B cell (primary cell): ENCODE data around the gene PLEKHO1. TPM values are rescaled to one million over a fixed set of nuclear protein-coding genes. Genes with fewer than 3 reads are reported as not detected.
"Not testable (repeated sequence)": the region's sequence is repeated elsewhere in the genome, so short reads cannot be mapped to it uniquely, and the experiment has no call there.

Source experiments
- ATAC-seq: fragments of 200-7000 bp; cut with Tn5 transposase; one replicate; pipeline ENCODE4 v1.10.0; 2021; ENCODE audit warnings: low read depth, mild to moderate bottlenecking, moderate number of reproducible peaks, moderate library complexity
- CTCF ChIA-PET: fragments of 350-600 bp; sonication (Branson Sonifier 250); formaldehyde crosslinking; loops from one replicate; lab custom pipeline; 2021; ENCODE audit warnings: antibody characterized with exemption, inconsistent platforms; lab: Charles Lee
- POLR2A ChIA-PET: fragments of 350-600 bp; sonication (Branson Sonifier 250); formaldehyde crosslinking; loops from one replicate; lab custom pipeline; 2021; ENCODE audit warnings: antibody characterized with exemption; lab: Charles Lee
- DNase-seq: peaks from one replicate; pipeline ENCODE4 v3.0.0; 2013
- H2AFZ ChIP-seq: 2 replicates; pipeline ENCODE4 v1.6.1; 2012; ENCODE audit warnings: mild to moderate bottlenecking, low read depth, low read length; ENCODE audit not compliant: insufficient read depth, poor library complexity, severe bottlenecking
- H3K27ac ChIP-seq, 2 donors: 1 replicate in 1 of 2; 2 replicates in 1 of 2; pipeline ENCODE4 v1.5.1; 2012 to 2013; ENCODE audit warnings: low read length in 2 of 2, mild to moderate bottlenecking in 2 of 2, moderate library complexity in 1 of 2
- H3K27me3 ChIP-seq, 4 experiments: fragments of 200-600 bp in 1 of 4; sonication (generic) in 1 of 4; replicated peaks in 1 of 4; 1 replicate in 2 of 4; 2 replicates in 2 of 4; pipeline versions ENCODE4 v1.6.1 to v1.7.0; 2013 to 2016; ENCODE audit warnings: low read length in 3 of 4, mild to moderate bottlenecking in 2 of 4, mixed read lengths in 1 of 4, moderate library complexity in 1 of 4; ENCODE audit not compliant: insufficient read depth in 4 of 4, control insufficient read depth in 3 of 4; ENCODE audit errors: control extremely low read depth in 1 of 4
- H3K36me3 ChIP-seq, 2 experiments: replicated peaks in 1 of 2; 1 replicate in 1 of 2; 2 replicates in 1 of 2; pipeline versions ENCODE4 v1.6.1 to v1.7.1; 2013; ENCODE audit warnings: low read length in 1 of 2; ENCODE audit not compliant: insufficient read depth in 2 of 2, control insufficient read depth in 1 of 2; ENCODE audit errors: control extremely low read depth in 1 of 2, extremely low read depth in 1 of 2
- H3K4me1 ChIP-seq, 2 donors: fragments of 200-600 bp in 1 of 2; sonication (generic) in 1 of 2; 1 replicate in 1 of 2; 2 replicates in 1 of 2; pipeline versions ENCODE4 v1.5.1 to v1.6.1; 2013 to 2017; ENCODE audit warnings: low read length in 2 of 2; ENCODE audit not compliant: control insufficient read depth in 2 of 2, insufficient read depth in 2 of 2
- H3K4me2 ChIP-seq: replicated peaks from 2 replicates; pipeline ENCODE3; 2012; ENCODE audit warnings: mild to moderate bottlenecking, low read depth, low read length; ENCODE audit not compliant: poor library complexity, severe bottlenecking
- H3K4me3 ChIP-seq, 5 experiments: fragments of 200-600 bp in 1 of 5; sonication (generic) in 1 of 5; 1 replicate in 3 of 5; 2 replicates in 2 of 5; pipeline versions ENCODE4 v1.5.1 to v1.7.0; 2011 to 2016; ENCODE audit warnings: low read length in 4 of 5, mild to moderate bottlenecking in 4 of 5, low read depth in 2 of 5, control low read depth in 1 of 5, moderate library complexity in 1 of 5; ENCODE audit not compliant: insufficient read depth in 1 of 5; ENCODE audit errors: control extremely low read depth in 1 of 5, extremely low read depth in 1 of 5
- H3K79me2 ChIP-seq: fragments of 200-600 bp; sonication (generic); one replicate; pipeline ENCODE4 v1.6.0; 2016; ENCODE audit warnings: low read length; ENCODE audit not compliant: control insufficient read depth, insufficient read depth
- H3K9ac ChIP-seq: fragments of 200-600 bp; sonication (generic); 2 replicates; pipeline ENCODE4 v1.6.1; 2017; ENCODE audit warnings: mild to moderate bottlenecking, low read length, moderate library complexity
- H3K9me3 ChIP-seq, 3 donors: one replicate each; pipeline versions ENCODE4 v1.6.1 to v1.7.1; 2013; ENCODE audit warnings: low read length in 2 of 3; ENCODE audit not compliant: control insufficient read depth in 2 of 3, insufficient read depth in 1 of 3; ENCODE audit errors: control extremely low read depth in 1 of 3
- H4K20me1 ChIP-seq: 2 replicates; pipeline ENCODE4 v1.6.0; 2012; ENCODE audit warnings: mild to moderate bottlenecking, low read length; ENCODE audit not compliant: insufficient read depth, control insufficient read depth, poor library complexity, severe bottlenecking
- H3K27ac Mint-ChIP-seq: one replicate; pipeline ENCODE4 v1.8.0; 2021; ENCODE audit warnings: mixed read lengths
- H3K27me3 Mint-ChIP-seq: one replicate; pipeline ENCODE4 v1.8.0; 2021; ENCODE audit warnings: mixed read lengths
- H3K4me1 Mint-ChIP-seq: one replicate; pipeline ENCODE4 v1.8.0; 2021; ENCODE audit warnings: mixed read lengths
- H3K4me3 Mint-ChIP-seq: one replicate; pipeline ENCODE4 v1.8.0; 2021; ENCODE audit warnings: mixed read lengths
- H3K9me3 Mint-ChIP-seq: one replicate; pipeline ENCODE4 v1.8.0; 2022; ENCODE audit warnings: mixed read lengths; ENCODE audit not compliant: insufficient read depth
- EZH2 ChIP-seq: IDR thresholded peaks from 2 replicates; pipeline ENCODE4 v1.6.1; 2012; ENCODE audit warnings: borderline replicate concordance, low read depth, mild to moderate bottlenecking, moderate library complexity, low read length; ENCODE audit not compliant: insufficient read depth, poor library complexity, severe bottlenecking
- WGBS: methylation state at CpG from one replicate; pipeline ENCODE4 v1.1.5; 2013; ENCODE audit warnings: missing lambda C conversion rate; ENCODE audit not compliant: insufficient coverage; 5-methylcytosine and 5-hydroxymethylcytosine counted together
- intact Hi-C: fragments of 100-400 bp; cut with micrococcal nuclease; formaldehyde crosslinking; loops from one replicate; pipeline ENCODE4 v1.10.0; 2022
- polyA plus RNA-seq: library from polyadenylated mRNA; depleted of rRNA; stranded (reverse); fragments of >200 nt; gene quantifications from 2 replicates; pipeline ENCODE4 v1.2.3, GENCODE V29; 2012
- total RNA-seq, 2 donors: library from RNA; stranded (reverse); fragments of 120-200 nt in 1 of 2; gene quantifications; 1 replicate in 1 of 2; 2 replicates in 1 of 2; pipeline versions ENCODE4 v1.2.3 to v1.2.4, GENCODE V29; 2013 to 2022
- TF ChIP-seq, protein P1 (sequence below): fragments of 200-600 bp; IDR thresholded peaks from one replicate; pipeline ENCODE4 v1.8.0; 2022; ENCODE audit warnings: antibody characterized with exemption, mild to moderate bottlenecking

Gene PLEKHO1
- total and polyA plus RNA-seq, 2 donors (not counting 1 experiment from before 2014, with no cell fraction given) = 129 to 186 TPM

DNA sequence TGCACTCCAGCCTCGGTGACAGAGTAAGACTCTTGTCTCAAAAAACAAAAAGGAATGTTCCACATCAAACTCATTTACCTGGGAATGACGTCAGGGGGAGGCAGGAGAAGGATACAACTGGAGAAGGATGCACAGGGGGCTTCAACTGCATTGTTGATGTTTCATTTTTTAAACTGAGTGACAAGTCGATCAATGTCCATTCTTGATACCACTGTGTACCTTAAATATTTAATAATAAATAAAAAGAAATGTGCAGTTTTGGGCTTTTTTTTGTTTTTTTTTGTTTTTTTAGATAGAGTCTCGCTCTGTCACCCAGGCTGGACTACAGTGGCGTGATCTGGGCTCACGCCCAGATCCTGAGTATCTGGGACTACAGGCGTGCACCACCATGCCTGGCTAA lies 35.8 kb downstream of the PLEKHO1 start:
- ChIA-PET POLR2A (no interaction called here), CTCF (interaction anchor here (1.0 to 9.6 kb wide), 7 partner anchors 16 to 225 kb away, joined by 3 to 263 read pairs (median 52); partner anchors contain the start of gene VPS45)
- 97% methylated on average over 4 of the region's 7 CpGs for whole genome bisulfite sequencing
- Mint-ChIP-seq H3K9me3 (no peaks in the 10 kb centered on the region), H3K4me3 (no peak overlapping the region), H3K27me3 (no peaks in the 10 kb centered on the region), H3K27ac (no peak overlapping the region), H3K4me1 (peaks cover 16% of the 10 kb centered on the region)
- TF ChIP-seq, protein P1, sequence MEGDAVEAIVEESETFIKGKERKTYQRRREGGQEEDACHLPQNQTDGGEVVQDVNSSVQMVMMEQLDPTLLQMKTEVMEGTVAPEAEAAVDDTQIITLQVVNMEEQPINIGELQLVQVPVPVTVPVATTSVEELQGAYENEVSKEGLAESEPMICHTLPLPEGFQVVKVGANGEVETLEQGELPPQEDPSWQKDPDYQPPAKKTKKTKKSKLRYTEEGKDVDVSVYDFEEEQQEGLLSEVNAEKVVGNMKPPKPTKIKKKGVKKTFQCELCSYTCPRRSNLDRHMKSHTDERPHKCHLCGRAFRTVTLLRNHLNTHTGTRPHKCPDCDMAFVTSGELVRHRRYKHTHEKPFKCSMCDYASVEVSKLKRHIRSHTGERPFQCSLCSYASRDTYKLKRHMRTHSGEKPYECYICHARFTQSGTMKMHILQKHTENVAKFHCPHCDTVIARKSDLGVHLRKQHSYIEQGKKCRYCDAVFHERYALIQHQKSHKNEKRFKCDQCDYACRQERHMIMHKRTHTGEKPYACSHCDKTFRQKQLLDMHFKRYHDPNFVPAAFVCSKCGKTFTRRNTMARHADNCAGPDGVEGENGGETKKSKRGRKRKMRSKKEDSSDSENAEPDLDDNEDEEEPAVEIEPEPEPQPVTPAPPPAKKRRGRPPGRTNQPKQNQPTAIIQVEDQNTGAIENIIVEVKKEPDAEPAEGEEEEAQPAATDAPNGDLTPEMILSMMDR = no peak
- no peak for TF ChIP-seq EZH2
- no peak overlapping the region for H3K4me3 ChIP-seq
- no peaks in the 10 kb centered on the region for H3K36me3 ChIP-seq
- intact Hi-C loops = no loop called here
- no peak overlapping the region for H2AFZ ChIP-seq
- H4K20me1 ChIP-seq = no peaks in the 10 kb centered on the region
- no peak for DNase-seq
- no peak overlapping the region for H3K4me2 ChIP-seq
- H3K79me2 ChIP-seq = no peaks in the 10 kb centered on the region
- peaks cover 4 to 16% of the 10 kb centered on the region in 2 donors for H3K4me1 ChIP-seq
- no peak for ATAC-seq
- H3K9me3 ChIP-seq = no peaks in the 10 kb centered on the region
- H3K9ac ChIP-seq = no peak overlapping the region
- H3K27me3 ChIP-seq = no peaks in the 10 kb centered on the region
- H3K27ac ChIP-seq = no peak overlapping the region

DNA sequence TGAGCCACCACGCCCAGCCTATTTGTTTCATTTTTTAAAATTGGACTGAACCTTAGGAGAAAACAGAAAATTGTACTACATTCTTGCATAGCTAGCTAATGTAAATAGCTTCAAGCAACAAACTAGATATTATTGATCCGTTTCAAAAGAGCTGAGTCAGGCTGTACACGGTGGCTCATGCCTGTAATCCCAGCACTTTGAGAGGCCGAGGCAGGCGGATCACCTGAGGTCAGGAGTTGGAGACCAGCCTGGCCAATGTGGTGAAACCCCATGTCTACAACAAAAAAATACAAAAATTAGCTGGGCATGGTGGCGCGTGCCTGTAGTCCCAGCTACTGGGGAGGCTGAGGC lies 36.7 kb downstream of the PLEKHO1 start:
- DNase-seq, H3K79me2 ChIP-seq, intact Hi-C loops, H3K27me3 Mint-ChIP-seq, H3K9ac ChIP-seq, H2AFZ ChIP-seq, H4K20me1 ChIP-seq, H3K9me3 ChIP-seq, H3K9me3 Mint-ChIP-seq, H3K36me3 ChIP-seq, H3K27me3 ChIP-seq, ATAC-seq: not testable (repeated sequence)
- ChIA-PET POLR2A (interaction anchor here (0.7 to 2.5 kb wide), 10 partner anchors 17 to 299 kb away, joined by 3 to 21 read pairs (median 8); partner anchors contain the start of genes ANP32E, PLEKHO1 and VPS45), CTCF (interaction anchor here (0.7 to 9.6 kb wide), 38 partner anchors 9 to 343 kb away, joined by 3 to 263 read pairs (median 6); partner anchors contain the start of genes PLEKHO1 and VPS45)
- H3K4me3 ChIP-seq = peak overlapping the region in 3 of 5 experiments; percentile 18 to 54 (median 43)
- peak overlapping the region; percentile 25 to 65 for H3K27ac ChIP-seq
- H3K4me1 ChIP-seq = peaks cover 4 to 16% of the 10 kb centered on the region in 2 donors
- peak overlapping the region; percentile 71 for H3K4me2 ChIP-seq
- Mint-ChIP-seq H3K4me3 (peak overlapping the region; percentile 92), H3K4me1 (peaks cover 16% of the 10 kb centered on the region), H3K27ac (peak overlapping the region; percentile 94)
- 79% methylated on average over 6 of the region's 7 CpGs for WGBS
